GM19238 (cell line): ENCODE results near the gene TMEM185B.

Experiments
- DNase-seq: peaks from one replicate; pipeline ENCODE4 v3.0.0; 2011; ENCODE audit warnings: low spot score; ENCODE audit not compliant: insufficient read length

The TMEM185B gene

DNA sequence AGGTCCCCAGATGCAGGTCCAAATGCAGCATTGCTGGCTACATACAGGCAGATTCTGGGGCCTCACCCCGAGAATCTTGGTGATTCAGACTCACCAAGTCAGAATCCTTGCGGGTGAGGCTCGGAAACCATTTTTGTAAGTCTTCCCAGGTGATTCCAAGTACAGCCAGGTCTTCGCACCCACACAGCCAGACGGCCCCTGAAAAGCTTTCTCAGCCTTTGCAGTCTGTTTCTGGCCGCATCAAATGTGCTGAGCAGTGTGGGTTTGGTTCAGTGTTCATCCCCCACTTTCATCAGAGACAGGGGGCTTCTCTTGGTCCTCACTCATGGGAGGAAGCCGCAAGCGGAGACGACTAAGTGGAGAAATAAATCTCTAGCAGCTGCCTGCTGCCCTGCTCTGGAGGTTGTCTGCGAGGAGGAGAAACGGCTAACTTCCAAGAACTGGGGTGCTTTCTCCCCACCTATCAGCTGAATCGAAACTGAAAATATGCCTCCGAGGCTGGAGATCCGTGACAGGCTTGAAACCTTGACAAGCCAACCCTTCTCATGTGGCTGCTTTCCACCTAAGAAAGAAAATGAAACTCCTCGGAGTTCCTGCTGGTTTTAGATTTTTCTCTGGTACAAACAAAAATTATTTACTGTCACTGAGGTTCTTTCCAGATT is 8.9 kb upstream of the TMEM185B start:
- DNase-seq, result peak; percentile 74

DNA sequence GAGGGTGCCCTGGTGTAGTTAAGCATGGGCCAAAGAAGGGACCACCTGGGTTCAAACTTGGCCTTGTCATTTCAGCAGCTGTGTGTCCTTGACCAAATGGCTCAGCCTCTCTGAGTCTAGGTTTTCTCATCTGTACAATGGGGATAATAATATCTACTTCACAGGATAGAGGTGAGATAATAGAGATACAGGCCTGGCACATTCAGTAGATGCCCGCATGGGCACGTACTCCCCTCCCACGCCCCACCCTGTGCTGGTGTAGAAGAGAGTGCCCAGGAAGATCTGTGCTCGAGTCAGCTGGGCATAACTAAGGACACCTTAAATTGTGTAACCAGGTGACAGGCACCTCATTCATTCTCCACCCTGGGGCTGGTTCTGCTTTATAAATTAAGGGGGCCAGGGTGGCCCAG is 8.4 kb upstream of the TMEM185B start:
- DNase-seq, result no peak

DNA sequence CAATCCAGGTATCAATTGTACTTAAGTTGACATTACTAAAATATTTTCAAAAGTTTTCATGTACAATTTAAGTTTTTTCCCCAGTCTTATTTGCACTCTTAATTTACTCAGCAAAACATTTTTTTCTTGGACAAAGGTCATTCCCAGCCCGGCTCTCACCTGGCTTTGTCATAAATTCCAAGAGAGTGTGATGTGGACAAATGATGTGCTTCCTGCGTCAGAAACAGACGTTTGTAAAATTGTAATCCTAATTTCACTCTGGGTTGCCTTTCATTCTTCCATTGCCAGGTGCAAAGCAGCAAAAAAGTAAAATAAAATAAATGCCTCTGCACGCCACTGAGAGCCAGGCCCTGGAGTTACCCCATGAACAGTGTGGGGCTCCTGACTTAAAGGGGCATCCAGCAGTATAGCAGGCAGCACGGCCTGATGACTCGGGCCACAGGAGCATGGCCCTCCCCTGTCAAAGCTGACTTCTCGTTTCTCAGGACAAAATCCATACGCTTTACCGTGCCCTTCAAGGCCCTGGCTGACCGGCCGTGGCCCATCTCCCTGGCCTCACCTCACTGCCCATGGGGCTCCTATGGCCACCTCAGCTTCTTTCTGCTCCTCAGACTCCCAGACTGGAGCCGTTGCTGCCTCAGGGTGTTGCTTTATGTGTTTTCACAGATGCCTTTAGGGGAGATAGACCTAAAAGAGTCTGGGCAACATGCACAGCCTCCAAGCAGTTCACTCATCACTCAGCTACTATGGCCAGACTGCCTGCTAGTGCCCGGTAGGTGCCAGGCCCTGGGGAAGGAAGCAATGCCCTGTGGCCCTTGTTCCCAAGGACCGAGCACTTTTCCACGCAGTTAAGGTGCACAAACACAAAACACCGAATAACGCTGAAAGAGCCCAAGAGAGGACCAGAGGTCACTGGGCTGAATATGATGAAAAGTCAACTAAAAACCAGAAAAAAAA is 7.6 kb upstream of the TMEM185B start:
- no peak for DNase-seq

DNA sequence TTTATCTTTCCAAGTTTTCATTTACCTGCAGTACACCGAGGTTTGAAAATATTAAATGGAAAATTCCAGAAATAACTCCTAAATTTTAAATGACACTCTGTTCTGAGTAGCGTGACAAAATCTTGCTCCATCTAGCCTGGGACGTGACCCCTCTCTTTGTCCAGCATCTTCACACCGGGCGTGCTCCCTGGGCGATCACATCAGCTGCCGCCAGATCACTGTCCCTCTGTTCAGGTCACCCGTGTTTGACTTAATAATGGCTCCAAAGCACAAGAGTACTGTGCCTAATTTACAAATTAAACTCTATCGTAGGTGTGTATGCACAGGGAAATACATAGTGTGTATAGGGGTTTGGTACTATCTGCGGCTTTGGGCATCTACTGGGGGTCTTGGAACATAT is 6.1 kb upstream of the TMEM185B start:
- DNase-seq, result no peak

DNA sequence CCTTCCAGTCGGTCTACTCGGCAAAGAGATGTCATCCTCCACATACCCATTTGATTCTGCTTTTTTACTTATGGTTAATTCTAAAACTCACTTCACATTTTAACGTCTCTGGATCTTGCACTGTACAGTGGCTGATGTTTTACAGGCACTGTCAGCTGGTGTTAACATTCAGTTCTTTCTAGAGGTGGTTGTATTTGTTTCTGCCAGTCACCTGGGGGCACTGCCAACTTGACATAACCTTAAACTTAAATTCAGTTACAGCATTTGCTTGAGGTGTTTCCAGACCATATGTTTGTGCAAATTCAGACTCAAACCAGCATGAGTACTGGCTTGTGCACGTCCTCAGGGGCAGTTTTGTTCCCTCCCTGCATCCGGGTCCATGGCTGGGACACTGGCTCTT is 5.3 kb upstream of the TMEM185B start:
- DNase-seq, result no peak

DNA sequence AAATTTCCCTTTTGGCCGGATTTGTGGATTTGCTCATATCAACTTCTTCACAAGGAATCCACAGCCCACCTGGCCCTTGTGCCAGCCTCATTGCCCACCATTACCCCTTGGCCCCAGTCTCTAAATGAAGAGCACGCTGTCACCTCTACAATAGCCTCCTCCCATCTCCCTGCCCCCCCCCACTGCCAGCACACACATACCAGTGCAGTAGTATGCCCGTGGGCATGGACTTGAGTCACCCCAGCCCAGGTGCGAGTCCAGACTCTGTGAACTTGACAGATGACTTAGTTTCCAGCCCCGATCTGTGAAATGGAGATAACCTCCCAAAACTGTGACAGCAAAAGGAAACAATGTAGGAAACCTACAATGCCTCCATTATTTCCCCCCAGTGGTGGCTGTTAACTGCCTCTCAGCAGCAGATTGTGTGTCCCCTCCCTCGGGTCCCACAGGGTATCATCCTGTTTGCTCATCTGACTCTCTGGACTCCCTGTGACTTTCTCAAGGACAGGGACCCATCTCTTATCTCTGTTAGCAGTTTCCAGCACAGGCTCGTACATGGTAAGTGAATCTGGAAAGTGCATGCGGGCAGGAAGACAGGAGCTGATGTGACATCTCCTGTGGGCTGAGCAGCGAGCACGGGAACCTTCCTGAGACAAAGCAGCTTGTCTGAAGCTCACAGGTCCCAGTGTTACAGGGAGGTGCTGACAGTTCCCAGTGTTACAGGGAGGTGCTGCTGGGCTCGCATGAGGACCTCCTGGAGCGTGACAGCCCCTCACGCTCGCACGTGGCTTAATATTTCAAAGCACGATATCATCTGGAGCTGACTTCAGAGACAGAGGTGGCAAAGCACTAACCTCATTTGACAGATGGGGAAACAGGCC is 4.2 kb upstream of the TMEM185B start:
- DNase-seq, result no peak

DNA sequence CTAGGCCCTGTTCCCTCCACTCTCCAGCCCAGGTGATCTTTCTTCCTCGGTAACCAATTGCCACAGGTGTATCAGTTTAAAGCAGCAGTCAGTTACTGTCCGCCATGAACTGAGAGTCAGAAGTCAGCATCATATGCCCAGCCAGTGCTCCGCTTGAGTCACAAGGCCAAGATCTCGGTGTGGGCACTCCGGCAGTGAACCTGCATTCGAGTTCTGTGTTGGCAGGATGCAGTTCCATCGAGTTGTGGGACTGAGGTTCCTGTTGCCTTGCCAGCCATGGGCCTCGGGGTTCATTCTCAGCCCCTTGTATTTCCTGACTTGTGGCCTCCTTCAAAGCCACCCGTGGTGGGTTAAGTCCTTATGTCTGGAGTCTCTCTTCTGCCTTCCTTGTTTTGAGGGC is 3.1 kb upstream of the TMEM185B start:
- no peak for DNase-seq

DNA sequence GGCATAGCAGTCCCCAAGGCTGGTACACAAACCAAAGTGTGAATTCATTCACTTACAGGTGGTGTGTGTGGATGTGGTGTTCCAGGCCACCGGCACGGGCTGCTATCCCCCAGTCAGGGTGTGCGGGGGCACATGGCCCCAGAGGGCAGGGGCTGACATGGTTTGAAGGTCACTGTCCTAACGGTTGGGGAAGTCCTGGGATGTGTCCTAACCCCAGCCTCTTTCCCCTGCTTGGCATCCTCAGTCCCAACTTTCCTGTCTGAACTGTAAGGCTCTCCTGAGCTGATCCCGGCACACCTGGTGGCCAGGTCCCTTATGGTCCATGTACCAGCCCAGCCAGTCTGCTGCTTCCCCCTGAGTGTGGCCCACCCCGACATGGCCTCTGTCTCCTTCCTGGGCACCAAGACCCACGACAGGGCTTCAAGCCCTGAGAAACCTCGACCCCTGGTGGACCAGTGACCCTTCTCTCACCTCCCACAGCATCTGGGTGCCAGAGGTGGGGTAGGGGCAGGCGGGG is 2.4 kb upstream of the TMEM185B start:
- DNase-seq, result no peak

DNA sequence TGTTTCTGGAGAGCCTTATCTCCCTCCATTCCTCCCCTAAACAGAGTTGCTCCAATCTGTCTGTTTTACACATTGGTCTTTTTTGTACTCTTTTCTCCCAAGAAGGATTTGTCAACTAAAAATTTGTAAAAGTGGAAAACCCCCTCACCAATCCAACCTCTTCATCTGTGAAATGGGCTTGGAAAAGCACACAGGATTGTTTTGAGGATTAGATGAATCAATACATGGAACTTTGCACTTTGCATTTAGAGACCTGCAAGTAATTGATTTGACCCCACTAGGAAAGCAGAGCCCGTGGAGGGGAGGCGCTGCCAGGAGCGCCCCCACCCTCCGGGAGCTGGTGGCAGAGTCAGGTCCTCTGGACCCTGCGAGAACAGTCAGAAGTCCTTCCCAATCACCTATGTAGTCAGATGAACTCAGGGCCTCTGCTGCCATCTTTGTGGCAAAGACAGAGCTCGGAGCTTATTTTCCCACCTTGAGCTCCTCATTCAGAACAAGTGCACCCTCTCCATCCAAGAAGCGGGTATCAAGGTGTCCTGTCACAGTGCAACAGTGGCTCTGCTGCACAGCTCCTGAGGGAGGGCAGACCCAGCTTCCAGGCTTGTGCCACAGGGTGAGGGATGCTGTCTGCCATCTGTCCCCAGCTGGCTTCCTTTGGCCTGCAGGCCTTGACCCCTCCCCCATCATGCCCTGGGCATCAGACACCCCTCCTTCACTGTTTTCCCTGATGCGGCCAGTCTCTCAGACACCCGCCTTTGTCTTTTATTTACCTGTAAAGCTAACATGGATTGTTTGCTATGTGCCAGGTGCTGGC is 1.7 kb upstream of the TMEM185B start:
- no peak for DNase-seq

DNA sequence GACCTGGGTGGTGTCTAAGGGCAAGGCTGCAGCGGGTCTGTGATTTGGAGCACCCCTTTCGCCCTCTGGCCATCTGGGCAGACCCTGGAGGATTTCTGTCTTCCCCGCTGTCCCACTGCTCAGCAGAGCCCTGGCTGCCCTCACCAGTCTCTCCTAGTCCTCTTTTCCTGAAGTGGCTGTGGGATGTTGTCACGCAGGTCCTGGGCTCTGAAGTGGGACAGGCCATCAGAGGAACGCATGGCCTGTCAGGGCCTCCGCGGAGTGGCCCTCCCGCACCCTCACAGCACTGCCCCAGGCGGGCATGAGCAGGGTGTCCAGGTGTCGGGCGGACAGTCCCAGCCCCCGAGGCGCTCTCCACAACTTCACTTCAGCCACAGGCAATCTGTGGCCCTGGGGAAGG is 1.1 kb upstream of the TMEM185B start:
- DNase-seq, result no peak

DNA sequence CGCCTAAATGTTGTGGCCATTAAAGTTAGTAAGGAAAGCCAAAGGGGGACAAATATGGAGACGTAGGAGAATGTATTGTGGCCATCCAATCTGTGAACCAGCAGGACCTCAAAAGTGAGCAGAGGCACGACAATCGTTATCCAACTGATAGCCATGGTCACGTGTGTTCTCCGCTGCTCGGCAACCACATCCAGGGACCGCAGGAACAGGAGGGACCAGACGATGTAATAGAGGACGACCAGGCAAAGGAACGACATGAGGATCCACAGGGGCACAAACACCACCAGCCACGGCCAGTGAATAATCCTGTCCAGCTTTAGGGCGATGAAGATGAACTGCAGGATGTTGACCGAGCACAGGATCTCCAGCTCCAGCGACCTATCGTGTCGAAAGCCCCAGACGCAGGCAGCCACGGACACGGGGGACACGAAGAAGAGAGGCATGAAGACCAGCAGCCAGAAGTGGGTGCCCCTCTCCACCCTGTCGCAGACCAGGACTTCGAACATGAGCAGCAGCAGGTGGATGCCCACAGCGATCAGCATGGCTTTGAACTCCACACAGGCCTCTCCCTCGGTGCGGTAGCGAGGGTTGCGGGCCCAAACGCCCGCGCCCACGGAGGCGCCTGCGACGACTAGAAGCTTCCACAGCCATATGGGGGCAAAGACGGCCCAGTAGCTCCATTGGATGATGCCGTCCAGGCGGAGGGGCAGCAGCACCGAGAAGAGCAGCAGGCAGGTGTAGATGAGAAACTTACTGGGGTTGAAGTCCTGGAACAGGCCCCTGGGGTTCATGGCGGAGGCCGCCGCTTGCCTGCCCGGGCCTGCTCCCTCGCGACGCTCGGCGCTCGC is 790 bp downstream of the TMEM185B start:
- DNase-seq, result no peak

DNA sequence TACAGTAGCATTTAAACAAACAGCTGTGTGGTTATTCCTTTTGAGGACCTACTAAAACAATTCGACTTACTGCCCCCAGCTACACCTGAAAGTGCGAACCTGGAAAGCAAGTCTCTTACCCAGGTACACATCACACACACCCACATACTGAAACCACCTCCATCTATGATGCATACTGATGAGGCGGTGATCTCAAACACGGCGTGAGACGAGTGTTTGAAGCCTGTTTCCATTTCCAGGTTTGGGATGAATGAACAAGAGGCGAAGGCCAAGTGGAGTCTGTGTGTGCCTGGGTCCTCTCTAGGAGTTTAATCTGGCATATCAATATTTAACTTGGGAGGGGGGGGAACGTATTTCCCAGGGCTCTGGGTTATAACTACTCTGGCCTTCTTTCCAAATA is 1.6 kb downstream of the TMEM185B start:
- no peak for DNase-seq

DNA sequence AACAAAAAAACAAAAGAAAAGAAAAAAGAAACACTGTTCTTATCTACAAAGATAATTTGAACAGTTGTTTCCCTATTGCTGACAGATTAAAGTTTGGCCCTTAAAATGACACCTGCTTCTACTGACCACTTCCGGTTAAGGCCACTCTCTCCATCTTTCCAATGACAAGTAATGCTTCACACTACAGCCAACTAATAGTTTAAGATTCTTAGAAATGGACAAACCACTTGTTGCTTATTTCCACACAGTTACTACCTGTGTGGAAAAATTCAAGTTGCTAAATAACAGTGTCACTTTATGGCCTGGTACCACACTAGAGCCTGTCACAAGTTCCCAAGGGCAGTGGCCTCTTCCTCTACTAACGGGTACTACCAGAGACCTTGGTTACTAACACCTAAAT is 2.4 kb downstream of the TMEM185B start:
- no peak for DNase-seq

DNA sequence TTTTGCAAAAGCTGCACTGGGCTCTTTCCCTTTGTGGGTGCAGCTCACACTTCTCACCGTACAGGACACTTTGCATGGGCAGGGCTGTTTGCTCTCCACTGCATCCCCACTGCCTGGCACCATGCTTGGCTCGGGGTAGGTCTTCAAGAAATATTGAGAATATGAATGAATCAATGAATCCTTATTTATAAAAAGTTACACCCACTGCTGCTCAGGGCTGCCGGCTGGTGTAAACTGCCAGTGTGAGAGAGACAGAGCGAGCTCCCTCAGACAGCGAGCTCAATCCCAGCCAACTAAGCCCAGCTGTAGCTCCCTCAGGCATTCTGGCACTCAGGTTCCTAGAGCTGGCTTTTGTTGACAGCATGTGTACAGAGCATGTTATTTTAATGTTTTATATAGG is 3.4 kb downstream of the TMEM185B start:
- no peak for DNase-seq

DNA sequence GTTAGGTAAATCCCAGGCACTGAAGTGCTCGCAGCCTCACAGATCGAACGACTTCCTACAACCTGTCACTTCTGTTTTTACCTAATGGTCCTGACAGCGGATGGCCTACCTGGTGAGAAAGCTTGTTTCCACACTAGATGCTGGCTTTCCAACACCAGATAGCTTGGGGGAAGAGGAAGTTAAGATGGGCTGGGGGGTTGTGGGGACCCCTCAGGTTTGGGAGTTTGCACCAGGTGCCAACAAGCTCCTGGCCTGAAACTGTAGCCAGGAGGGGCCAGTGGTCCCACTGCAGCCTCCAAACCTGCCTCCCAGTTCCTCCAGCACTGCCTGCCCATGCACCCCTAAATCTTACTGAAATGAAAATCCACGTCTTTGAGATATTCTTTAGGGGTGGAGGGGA is 3.9 kb downstream of the TMEM185B start:
- no peak for DNase-seq

DNA sequence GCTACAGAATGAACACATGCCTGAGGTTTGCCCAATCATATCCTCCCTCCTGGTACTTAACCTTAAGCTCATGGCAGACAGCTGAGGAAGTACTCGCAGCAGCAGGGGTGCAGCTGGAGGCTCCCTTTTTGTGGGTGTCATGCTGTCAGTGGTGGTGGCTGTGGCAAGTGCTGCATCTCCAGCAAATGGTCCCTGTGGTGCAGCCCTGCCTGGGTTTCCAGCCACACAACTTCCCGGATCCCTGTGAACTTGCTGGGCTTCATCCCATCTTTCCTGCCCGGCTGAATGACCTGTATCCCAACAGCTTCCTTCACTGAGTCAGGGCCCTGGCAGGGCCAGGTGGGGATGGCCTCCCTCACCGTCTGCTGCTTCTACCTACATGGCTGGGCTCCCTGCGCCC is 5.0 kb downstream of the TMEM185B start:
- DNase-seq, result no peak

DNA sequence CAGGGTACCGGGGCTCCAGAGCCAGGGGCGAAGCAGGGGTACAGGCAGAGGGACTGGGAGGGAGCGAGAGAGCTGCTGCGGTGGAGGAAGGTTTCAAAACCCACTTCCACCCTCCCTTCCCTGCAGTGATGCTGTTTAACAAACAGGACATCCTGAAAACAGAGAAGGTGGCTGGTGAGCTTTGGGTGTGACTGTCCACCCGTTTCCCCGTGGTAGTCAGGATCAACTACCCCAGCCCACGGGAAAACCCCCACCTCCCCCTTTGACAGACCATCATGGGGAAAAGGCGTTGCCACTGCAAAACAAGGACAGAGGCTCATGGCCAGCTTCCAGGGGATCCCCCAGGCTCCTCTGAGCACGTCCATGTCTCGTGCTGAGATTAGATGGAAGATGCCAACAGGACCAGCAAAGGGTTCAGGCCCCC is 12.9 kb downstream of the TMEM185B start:
- no peak for DNase-seq

DNA sequence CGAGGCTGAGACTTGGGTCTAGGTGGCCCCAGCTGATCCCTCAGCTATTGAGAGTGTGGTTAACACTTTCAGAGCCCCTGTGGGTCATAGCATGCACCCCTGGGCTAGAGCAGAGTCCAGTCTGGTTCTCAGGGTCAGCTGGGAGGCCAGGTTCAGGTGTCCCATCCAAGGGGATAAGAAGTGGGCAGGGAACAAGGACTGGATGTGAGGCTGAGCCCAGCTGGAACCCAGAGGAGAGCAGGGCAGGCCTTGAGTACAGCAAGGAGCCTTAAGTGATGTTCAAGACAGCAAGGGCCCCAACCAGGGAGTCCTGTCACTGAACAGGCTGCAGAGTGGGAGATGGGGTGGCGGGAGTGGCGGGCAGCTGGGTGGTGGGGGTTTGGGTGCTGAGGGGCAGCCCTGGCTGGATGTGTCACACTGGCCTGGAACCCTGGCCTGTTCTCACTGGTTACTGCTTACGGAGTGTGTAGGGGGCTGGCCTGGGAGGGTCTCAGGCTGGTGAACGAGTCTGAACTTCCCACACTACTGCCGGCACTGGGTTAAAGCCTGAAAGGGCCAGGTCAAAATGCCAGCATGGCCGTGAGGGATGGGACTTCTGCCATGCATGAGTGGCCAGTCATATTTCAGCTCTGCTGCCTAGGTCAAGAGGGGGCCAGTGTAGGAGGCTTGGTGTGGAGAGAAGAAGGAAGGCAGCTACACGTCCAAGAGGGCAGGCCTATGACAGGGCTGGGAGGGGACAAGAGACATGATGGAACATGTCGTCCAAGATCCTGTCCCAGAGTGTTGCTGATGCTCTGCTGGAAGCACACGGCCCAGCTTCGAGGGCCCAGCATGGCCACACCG is 13.6 kb downstream of the TMEM185B start:
- DNase-seq, result no peak
